ENCODE measurements around the gene HDLBP. TPM values are rescaled to one million over a fixed set of nuclear protein-coding genes. Genes with fewer than 3 reads are reported as not detected.

HDLBP gene
- polyA plus RNA-seq, 3 donors: 50.4 to 73.1 (median 69.9) TPM

GRCh38 chr2:241228860-241229516 is 86.5 kb downstream of the HDLBP start:
- H3K4me3 Mint-ChIP-seq: no peak overlapping the region
- H2AFZ ChIP-seq (ENCODE audit: insufficient read depth, low read depth, low read length, poor library complexity, severe bottlenecking): no peak overlapping the region
- H3K4me1 Mint-ChIP-seq: peaks cover 4% of the 10 kb centered on the region
- no peak overlapping the region for H3K4me2 ChIP-seq (replicated peaks; ENCODE audit: extremely low read depth, low read length, poor library complexity, severe bottlenecking)
- H3K9me3 Mint-ChIP-seq: no peaks in the 10 kb centered on the region
- TF ChIP-seq, protein P1, sequence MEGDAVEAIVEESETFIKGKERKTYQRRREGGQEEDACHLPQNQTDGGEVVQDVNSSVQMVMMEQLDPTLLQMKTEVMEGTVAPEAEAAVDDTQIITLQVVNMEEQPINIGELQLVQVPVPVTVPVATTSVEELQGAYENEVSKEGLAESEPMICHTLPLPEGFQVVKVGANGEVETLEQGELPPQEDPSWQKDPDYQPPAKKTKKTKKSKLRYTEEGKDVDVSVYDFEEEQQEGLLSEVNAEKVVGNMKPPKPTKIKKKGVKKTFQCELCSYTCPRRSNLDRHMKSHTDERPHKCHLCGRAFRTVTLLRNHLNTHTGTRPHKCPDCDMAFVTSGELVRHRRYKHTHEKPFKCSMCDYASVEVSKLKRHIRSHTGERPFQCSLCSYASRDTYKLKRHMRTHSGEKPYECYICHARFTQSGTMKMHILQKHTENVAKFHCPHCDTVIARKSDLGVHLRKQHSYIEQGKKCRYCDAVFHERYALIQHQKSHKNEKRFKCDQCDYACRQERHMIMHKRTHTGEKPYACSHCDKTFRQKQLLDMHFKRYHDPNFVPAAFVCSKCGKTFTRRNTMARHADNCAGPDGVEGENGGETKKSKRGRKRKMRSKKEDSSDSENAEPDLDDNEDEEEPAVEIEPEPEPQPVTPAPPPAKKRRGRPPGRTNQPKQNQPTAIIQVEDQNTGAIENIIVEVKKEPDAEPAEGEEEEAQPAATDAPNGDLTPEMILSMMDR (IDR thresholded peaks at IDR 0.05): no peak
- no peaks in the 10 kb centered on the region for H3K9me3 ChIP-seq (replicated peaks in 1 of 2; ENCODE audit: control insufficient read depth in 1 of 2, insufficient read depth in 1 of 2, low read length in 2 of 2)
- intact Hi-C loops (cut with micrococcal nuclease): no loop called here
- no peak overlapping the region for H3K27ac ChIP-seq (ENCODE audit: low read depth in 1 of 2, low read length in 2 of 2)
- H3K36me3 ChIP-seq (replicated peaks in 1 of 2; ENCODE audit: control insufficient read depth in 1 of 2, insufficient read depth in 2 of 2, low read length in 2 of 2): peaks cover 84 to 86% of the 10 kb centered on the region in 2 donors
- no peaks in the 10 kb centered on the region for H3K79me2 ChIP-seq (ENCODE audit: insufficient read depth, low read length)
- no peak for DNase-seq
- no peak overlapping the region for H3K9ac ChIP-seq (ENCODE audit: insufficient read depth, low read length, poor library complexity, severe bottlenecking)
- H4K20me1 ChIP-seq (ENCODE audit: insufficient read depth, low read length): peaks cover 4% of the 10 kb centered on the region
- no peak overlapping the region for H3K4me3 ChIP-seq (replicated peaks in 1 of 3; ENCODE audit: low read depth in 2 of 3, low read length in 3 of 3)
- WGBS (ENCODE audit: insufficient coverage): 82% methylated on average over 18 of the region's 20 CpGs
- H3K27ac Mint-ChIP-seq: peak overlapping the region in 1 of 7 donors; percentile 73
- H3K4me1 ChIP-seq (ENCODE audit: control insufficient read depth in 1 of 2, insufficient read depth in 2 of 2, low read length in 2 of 2): no peaks in the 10 kb centered on the region
- H3K27me3 Mint-ChIP-seq (ENCODE audit: low read depth in 3 of 3): peaks cover 0 to 1% (median 0%) of the 10 kb centered on the region in 3 donors
- H3K27me3 ChIP-seq (ENCODE audit: control insufficient read depth in 2 of 2, insufficient read depth in 2 of 2, low read length in 2 of 2): no peaks in the 10 kb centered on the region
- H3K36me3 Mint-ChIP-seq: peaks cover 78 to 87% of the 10 kb centered on the region in 2 donors

- peaks cover 0 to under 1% (median 0%) of the 10 kb centered on the region in 7 donors for H3K9me3 Mint-ChIP-seq
- peaks cover 0 to 2% (median 1%) of the 10 kb centered on the region in 3 donors for H3K27me3 Mint-ChIP-seq (ENCODE audit: low read depth in 3 of 3)
- H2AFZ ChIP-seq (ENCODE audit: insufficient read depth, low read depth, low read length, poor library complexity, severe bottlenecking): no peak overlapping the region
- peaks cover 77 to 79% of the 10 kb centered on the region in 2 donors for H3K36me3 ChIP-seq (replicated peaks in 1 of 2; ENCODE audit: control insufficient read depth in 1 of 2, insufficient read depth in 2 of 2, low read length in 2 of 2)
- no peak overlapping the region for H3K9ac ChIP-seq (ENCODE audit: insufficient read depth, low read length, poor library complexity, severe bottlenecking)
- H4K20me1 ChIP-seq (ENCODE audit: insufficient read depth, low read length): peaks cover under 1% of the 10 kb centered on the region
- no peak overlapping the region for H3K4me3 ChIP-seq (replicated peaks in 1 of 3; ENCODE audit: low read depth in 2 of 3, low read length in 3 of 3)
- H3K36me3 Mint-ChIP-seq: peaks cover 71 to 80% of the 10 kb centered on the region in 2 donors
- H3K27me3 ChIP-seq (ENCODE audit: control insufficient read depth in 2 of 2, insufficient read depth in 2 of 2, low read length in 2 of 2): no peaks in the 10 kb centered on the region
- no peak overlapping the region for H3K27ac Mint-ChIP-seq
- H3K4me3 Mint-ChIP-seq: no peak overlapping the region
- WGBS (ENCODE audit: insufficient coverage): 96% methylated on average over 15 of the region's 26 CpGs
- H3K4me1 Mint-ChIP-seq: peaks cover 9% of the 10 kb centered on the region
- no peaks in the 10 kb centered on the region for H3K79me2 ChIP-seq (ENCODE audit: insufficient read depth, low read length)
- TF ChIP-seq, protein P1 (IDR thresholded peaks at IDR 0.05): no peak
- H3K27ac ChIP-seq (ENCODE audit: low read depth in 1 of 2, low read length in 2 of 2): no peak overlapping the region
- no peak overlapping the region for H3K4me2 ChIP-seq (replicated peaks; ENCODE audit: extremely low read depth, low read length, poor library complexity, severe bottlenecking)
- H3K9me3 ChIP-seq (replicated peaks in 1 of 2; ENCODE audit: control insufficient read depth in 1 of 2, insufficient read depth in 1 of 2, low read length in 2 of 2): no peaks in the 10 kb centered on the region
- no peaks in the 10 kb centered on the region for H3K4me1 ChIP-seq (ENCODE audit: control insufficient read depth in 1 of 2, insufficient read depth in 2 of 2, low read length in 2 of 2)
- no peak for DNase-seq
- intact Hi-C loops (cut with micrococcal nuclease): no loop called here
These were observed 87.2 kb downstream of the HDLBP start for GRCh38 chr2:241228081-241228859.
